ENCODE data around the gene ATP8B2.

DNA sequence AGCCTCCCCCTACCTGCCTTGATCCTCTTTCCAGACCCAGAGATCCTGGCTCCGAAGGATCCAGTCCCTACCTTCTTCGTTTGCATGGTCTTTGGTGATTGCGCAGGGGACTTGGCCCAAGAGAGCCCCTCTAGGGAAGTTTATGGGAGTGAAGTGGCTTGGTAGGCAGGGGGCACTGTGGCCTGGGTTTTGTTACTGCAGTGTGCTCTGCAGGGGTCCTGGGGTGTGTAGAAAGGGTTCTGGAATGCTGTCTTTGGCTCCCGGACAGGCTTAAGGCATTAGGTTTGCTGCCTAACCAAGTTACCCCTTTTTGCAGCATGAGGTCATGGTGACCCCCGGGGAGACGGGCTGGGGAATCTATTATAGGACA, 3.8 kb downstream of the ATP8B2 start:
- TF ChIP-seq CTCF (IDR thresholded peaks at IDR 0.05) (no peak), POLR2A (IDR thresholded peaks at IDR 0.05) (no peak)

All from Peyer's patch (tissue), 4 donors.